Stimulated activated CD4-positive, alpha-beta T cell treated with anti-CD3 and anti-CD28 coated beads, Interleukin-1b, Interleukin-23, amount 100 ng/mL, for 4 hours (primary cell): ENCODE results near the gene TBR1.

Experiments
- DNase-seq, 2 donors: peaks; one replicate each; pipeline ENCODE4 v3.0.0-alpha.2; 2020; ENCODE audit warnings: low read depth in 2 of 2

Gene TBR1

GRCh38 chr2:161427664-161428587 is 11.8 kb downstream of the TBR1 start:
- DNase-seq: no peak

DNA sequence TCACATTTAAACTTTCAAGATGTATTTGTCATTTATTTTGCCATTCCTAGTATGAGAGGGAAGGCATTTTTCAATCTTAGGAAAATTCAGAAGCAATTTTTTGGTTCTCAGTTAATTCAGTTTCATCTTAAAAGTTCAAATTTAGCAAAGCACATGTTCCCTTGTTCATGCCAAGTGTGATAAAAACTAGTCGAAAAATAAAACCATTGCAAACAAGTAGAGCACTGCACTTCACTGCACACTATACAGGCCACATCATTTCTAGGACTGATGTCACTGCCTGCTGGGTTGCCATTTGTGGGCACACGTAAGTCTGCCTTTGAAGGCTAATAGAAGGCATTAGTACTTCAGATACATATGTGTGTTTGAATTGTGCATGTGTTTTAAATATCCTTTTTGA is 14.3 kb downstream of the TBR1 start:
- DNase-seq: no peak

- no peak for DNase-seq
These were observed 16.0 kb downstream of the TBR1 start for GRCh38 chr2:161432107-161432506.

DNA sequence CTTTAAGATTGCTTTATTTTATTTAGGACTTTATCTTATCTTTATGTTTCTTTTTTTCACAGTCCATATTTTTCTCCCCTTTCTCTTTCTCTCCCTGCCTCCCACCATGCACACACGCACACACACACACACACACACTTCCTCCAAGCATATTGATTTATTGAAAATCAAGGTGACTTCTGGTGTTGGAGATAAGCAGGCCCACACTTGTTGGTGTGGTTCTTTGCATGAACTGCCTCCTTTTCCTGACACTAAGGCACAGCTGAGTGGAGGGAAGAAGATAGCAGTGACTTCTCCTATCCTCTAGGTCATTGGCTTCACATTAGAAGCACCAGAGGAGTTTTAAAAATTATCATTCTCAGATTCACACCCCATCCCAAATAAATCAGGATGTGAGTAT is 18.0 kb downstream of the TBR1 start:
- no peak for DNase-seq

DNA sequence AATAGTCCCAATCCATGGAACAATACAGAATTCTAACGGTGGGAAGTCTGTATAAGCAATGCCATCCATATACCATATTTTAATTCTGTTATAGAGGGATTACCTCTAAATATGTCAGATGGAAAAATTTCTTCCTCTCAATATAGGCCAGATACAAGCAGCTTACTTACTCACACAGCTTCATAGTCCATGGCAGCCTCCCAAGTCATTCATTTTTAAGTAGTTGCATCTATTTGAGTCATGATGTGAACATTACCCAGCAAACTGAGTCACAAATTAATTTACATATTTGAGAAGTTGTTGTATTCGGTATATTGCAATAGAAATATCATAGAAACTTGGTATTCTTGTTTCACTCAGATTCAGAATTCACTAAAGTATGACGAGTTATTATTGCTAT is 20.3 kb downstream of the TBR1 start:
- no peak for DNase-seq

GRCh38 chr2:161438598-161438997 is 22.5 kb downstream of the TBR1 start:
- DNase-seq: no peak

DNA sequence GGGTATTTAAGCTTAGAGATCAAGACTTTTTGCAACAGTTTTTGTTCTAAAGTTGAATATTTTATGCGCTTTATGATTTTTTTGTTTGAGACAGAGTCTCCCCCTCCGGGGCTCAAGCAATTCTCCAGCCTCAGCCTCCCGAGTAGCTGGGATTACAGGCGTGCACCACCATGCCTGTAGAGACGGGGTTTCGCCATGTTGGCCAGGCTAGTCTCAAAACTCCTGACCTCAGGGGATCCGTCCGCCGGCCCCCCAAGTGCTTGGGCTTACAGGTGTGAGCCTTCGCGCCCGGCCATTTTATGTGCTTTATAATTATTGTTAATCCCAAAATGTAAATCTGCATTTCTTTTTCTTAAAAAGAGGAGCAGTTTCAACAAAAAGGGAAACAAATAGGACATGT is 29.0 kb downstream of the TBR1 start:
- no peak for DNase-seq

DNA sequence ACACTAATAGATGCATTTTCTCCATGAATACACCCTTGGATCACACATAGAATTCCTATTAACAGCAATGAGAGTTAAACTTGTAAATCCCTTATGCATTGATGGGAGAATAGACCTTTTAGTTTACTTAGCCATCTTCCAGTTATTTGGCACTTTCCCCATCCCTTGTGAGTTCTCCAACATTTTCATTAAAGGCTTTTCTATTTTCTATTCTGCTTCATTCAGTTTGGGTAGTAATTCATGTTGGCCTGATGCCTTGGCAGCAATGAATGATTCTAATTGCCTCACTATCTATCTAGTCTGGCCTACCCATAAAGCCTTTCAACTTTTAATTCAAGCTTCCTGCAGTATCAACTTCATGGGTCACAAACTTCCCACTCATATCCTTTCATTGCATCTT is 32.3 kb downstream of the TBR1 start:
- DNase-seq: no peak

- no peak for DNase-seq
These were observed 55.5 kb downstream of the TBR1 start for GRCh38 chr2:161471631-161472030.

DNA sequence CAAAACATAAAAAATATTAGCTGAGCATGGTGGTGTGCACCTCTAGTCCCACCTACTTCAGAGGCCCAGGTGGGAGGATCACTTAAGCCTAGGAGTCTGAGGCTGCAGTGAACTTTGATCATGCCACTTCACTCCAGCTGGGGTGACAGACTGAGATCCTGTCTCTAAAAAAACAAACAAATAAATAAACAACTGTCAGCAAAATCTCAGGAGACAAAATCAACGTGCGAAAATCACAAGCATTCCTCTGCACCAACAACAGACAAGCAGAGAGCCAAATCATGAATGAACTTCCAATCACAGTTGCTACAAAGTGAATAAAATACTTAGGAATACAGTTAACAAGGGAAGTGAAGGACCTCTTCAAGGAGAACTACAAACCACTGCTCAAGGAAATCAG is 58.8 kb downstream of the TBR1 start:
- no peak for DNase-seq
